HCT116 (cell line): ENCODE measurements around the gene MIEF2. TPM values are rescaled to one million over a fixed set of nuclear protein-coding genes. Genes with fewer than 3 reads are reported as not detected.
A peak's percentile ranks its signal among the peaks of the same experiment; 100 is the strongest.

Experiments used
- ATAC-seq: fragments of 200-7000 bp; cut with Tn5 transposase; 2 replicates; pipeline ENCODE4 v1.9.1; 2020; ENCODE audit warnings: mild to moderate bottlenecking, moderate library complexity
- BruUV-seq: library from RNA; stranded (reverse); fragments of 400-500 nt; replicated peaks from 2 replicates; lab custom pipeline; 2021; lab: Mats Ljungman, UMichigan
- CTCF ChIA-PET: fragments of 300-600 bp; sonication (Branson Sonifier 250); formaldehyde crosslinking; loops from one replicate; lab custom pipeline; 2021; ENCODE audit warnings: antibody characterized with exemption; lab: Charles Lee
- POLR2A ChIA-PET: fragments of 300-600, 350-600 bp; sonication (Branson Sonifier 250); formaldehyde crosslinking; loops from one replicate; lab custom pipeline; 2021; ENCODE audit warnings: antibody characterized with exemption; lab: Charles Lee
- RAD21 ChIA-PET, 2 experiments: fragments of 300-600 bp; sonication (Branson Sonifier 250); formaldehyde crosslinking; loops; one replicate each; lab custom pipeline; 2023; ENCODE audit warnings: low total read pairs in 2 of 2; ENCODE audit not compliant: uncharacterized antibody in 2 of 2, unreplicated experiment in 2 of 2, low non-redundant PET in 1 of 2; lab: Charles Lee
- DNase-seq: peaks from one replicate; pipeline ENCODE4 v3.0.0-alpha.2; 2010; ENCODE audit warnings: low read depth, low spot score
- H2AFZ ChIP-seq: fragments of 200-600 bp; shearing (Covaris generic), sonication (generic); 2 replicates; pipeline ENCODE4 v1.6.1; 2017; ENCODE audit warnings: low read depth, mixed run types, mixed read lengths, antibody characterized with exemption, low read length; ENCODE audit not compliant: poor library complexity, severe bottlenecking
- H3K27ac ChIP-seq: 2 replicates; pipeline ENCODE4 v1.5.1; 2012; ENCODE audit warnings: low read depth, low read length
- H3K27me3 ChIP-seq: fragments of 200-600 bp; sonication (generic); 2 replicates; pipeline ENCODE4 v1.6.1; 2016; ENCODE audit warnings: mixed run types, low read length, mixed read lengths; ENCODE audit not compliant: insufficient read depth
- H3K36me3 ChIP-seq, 2 experiments: fragments of 200-500 bp in 1 of 2; fragments of 200-600 bp in 1 of 2; sonication (Bioruptor generic) in 1 of 2; sonication (generic) in 1 of 2; 2 replicates each; pipeline versions ENCODE4 v1.5.1 to v1.6.1; 2014 to 2016; ENCODE audit warnings: low read length in 2 of 2, inconsistent platforms in 1 of 2, mixed read lengths in 1 of 2, mixed run types in 1 of 2; ENCODE audit not compliant: insufficient read depth in 2 of 2, control insufficient read depth in 1 of 2
- H3K4me1 ChIP-seq, 2 experiments: fragments of 200-600 bp in 1 of 2; sonication (generic) in 1 of 2; 2 replicates each; pipeline versions ENCODE4 v1.5.1 to v1.6.1; 2012 to 2017; ENCODE audit warnings: low read length in 2 of 2, inconsistent platforms in 1 of 2, mild to moderate bottlenecking in 1 of 2, mixed read lengths in 1 of 2, mixed run types in 1 of 2, moderate library complexity in 1 of 2; ENCODE audit not compliant: insufficient read depth in 2 of 2, control insufficient read depth in 1 of 2
- H3K4me2 ChIP-seq: fragments of 200-600 bp; sonication (generic); 2 replicates; pipeline ENCODE4 v1.6.1; 2017; ENCODE audit warnings: mixed run types, low read length, mixed read lengths
- H3K4me3 ChIP-seq, 2 experiments: fragments of 200-600 bp in 1 of 2; sonication (generic) in 1 of 2; replicated peaks in 1 of 2; 2 replicates each; pipeline ENCODE4 v1.5.1; 2011 to 2016; ENCODE audit warnings: low read length in 2 of 2, control low read depth in 1 of 2, low read depth in 1 of 2, mild to moderate bottlenecking in 1 of 2, mixed read lengths in 1 of 2, mixed run types in 1 of 2
- H3K79me2 ChIP-seq: fragments of 200-600 bp; sonication (generic); 2 replicates; pipeline ENCODE4 v1.6.1; 2017; ENCODE audit warnings: mild to moderate bottlenecking, mixed run types, low read length, moderate library complexity, mixed read lengths; ENCODE audit not compliant: insufficient read depth
- H3K9ac ChIP-seq: fragments of 200-600 bp; sonication (generic); 2 replicates; pipeline ENCODE4 v1.6.1; 2016; ENCODE audit warnings: low read length, mixed read lengths
- H3K9me2 ChIP-seq: fragments of 200-600 bp; sonication (generic), shearing (Covaris generic); 2 replicates; pipeline ENCODE4 v1.6.1; 2017; ENCODE audit warnings: mixed run types, mild to moderate bottlenecking, moderate library complexity; ENCODE audit not compliant: insufficient read depth
- H3K9me3 ChIP-seq, 2 experiments: fragments of 200-500 bp in 1 of 2; fragments of 200-600 bp in 1 of 2; sonication (Bioruptor generic) in 1 of 2; sonication (generic) in 1 of 2; 2 replicates each; pipeline ENCODE4 v1.6.1; 2014 to 2017; ENCODE audit warnings: low read length in 2 of 2, mixed read lengths in 2 of 2, inconsistent platforms in 1 of 2, low read depth in 1 of 2, mild to moderate bottlenecking in 1 of 2, mixed run types in 1 of 2, moderate library complexity in 1 of 2; ENCODE audit not compliant: control insufficient read depth in 1 of 2, insufficient read depth in 1 of 2
- H4K20me1 ChIP-seq: fragments of 200-600 bp; sonication (generic), shearing (Covaris generic); 2 replicates; pipeline ENCODE4 v1.6.1; 2017; ENCODE audit warnings: mixed run types, mild to moderate bottlenecking, moderate library complexity; ENCODE audit not compliant: insufficient read depth
- CBX3 ChIP-seq: IDR thresholded peaks from 2 replicates; pipeline ENCODE4 v1.6.1; 2012; ENCODE audit warnings: low read depth
- CTCF ChIP-seq, 3 experiments: fragments of 200-600 bp in 1 of 3; sonication (generic) in 1 of 3; IDR thresholded peaks in 2 of 3; conservative IDR thresholded peaks in 1 of 3; 2 replicates each; pipeline ENCODE4 v1.5.1; 2012 to 2017; ENCODE audit warnings: low read depth in 2 of 3, low read length in 2 of 3, antibody characterized with exemption in 1 of 3, borderline replicate concordance in 1 of 3, control low read depth in 1 of 3, mild to moderate bottlenecking in 1 of 3, mixed read lengths in 1 of 3, mixed run types in 1 of 3, moderate library complexity in 1 of 3; ENCODE audit not compliant: insufficient read depth in 1 of 3
- EGR1 ChIP-seq: IDR thresholded peaks from 2 replicates; pipeline ENCODE4 v1.6.1; 2012; ENCODE audit warnings: low read depth
- EZH2 ChIP-seq: fragments of 200-600 bp; sonication (generic); IDR thresholded peaks from 2 replicates; pipeline ENCODE4 v1.6.1; 2017; ENCODE audit warnings: antibody characterized with exemption, mixed run types
- EZH2phosphoT487 ChIP-seq: fragments of 200-600 bp; IDR thresholded peaks from 2 replicates; pipeline ENCODE4 v1.6.1; 2018; ENCODE audit warnings: antibody characterized with exemption, borderline replicate concordance
- MAX ChIP-seq: IDR thresholded peaks from 2 replicates; pipeline ENCODE4 v1.6.1; 2012
- POLR2AphosphoS5 ChIP-seq: IDR thresholded peaks from 2 replicates; pipeline ENCODE4 v1.6.1; 2011; ENCODE audit warnings: mild to moderate bottlenecking, low read depth, low read length, moderate library complexity
- REST ChIP-seq: IDR thresholded peaks from 2 replicates; pipeline ENCODE4 v1.6.1; 2012; ENCODE audit warnings: low read depth
- SIN3A ChIP-seq: IDR thresholded peaks from 2 replicates; pipeline ENCODE4 v1.6.1; 2012; ENCODE audit warnings: low read depth
- SP1 ChIP-seq: IDR thresholded peaks from 2 replicates; pipeline ENCODE4 v1.6.1; 2012; ENCODE audit warnings: low read depth
- SRF ChIP-seq: IDR thresholded peaks from 2 replicates; pipeline ENCODE4 v1.6.1; 2012; ENCODE audit warnings: low read depth
- TCF7L2 ChIP-seq: IDR thresholded peaks from 2 replicates; pipeline ENCODE4 v1.7.0; 2011; ENCODE audit warnings: borderline replicate concordance, inconsistent platforms; ENCODE audit not compliant: insufficient read depth, insufficient read length; ENCODE audit errors: extremely low read depth
- ZBTB33 ChIP-seq: IDR thresholded peaks from 2 replicates; pipeline ENCODE4 v1.6.1; 2011; ENCODE audit warnings: mild to moderate bottlenecking, low read length, moderate library complexity; ENCODE audit not compliant: insufficient replicate concordance; ENCODE audit errors: extremely low read depth
- ZFX ChIP-seq: fragments of 450-650 bp; IDR thresholded peaks from 2 replicates; pipeline ENCODE4 v1.6.1; 2017
- ZNF274 ChIP-seq: fragments of 200-500 bp; sonication (Bioruptor generic); IDR thresholded peaks from 2 replicates; pipeline ENCODE4 v1.6.1; 2014; ENCODE audit warnings: mild to moderate bottlenecking, low read depth, low read length, inconsistent platforms
- intact Hi-C: fragments of 100-400 bp; cut with micrococcal nuclease; formaldehyde crosslinking; loops from 2 replicates; pipeline ENCODE4 v1.10.0; 2022
- total RNA-seq: library from RNA; stranded (reverse); gene quantifications from one replicate; pipeline ENCODE4 v1.2.1, GENCODE V29; 2021; ENCODE audit not compliant: unreplicated experiment

The MIEF2 gene
- total RNA-seq, 1 experiment from 2014 or later, result 9.3 TPM

GRCh38 chr17:18262111-18262510 is 1.6 kb downstream of the MIEF2 start:
- no peaks in the 10 kb centered on the region for H3K9me2 ChIP-seq
- RAD21 ChIA-PET, result no interaction called here
- H3K27ac ChIP-seq, result peak overlapping the region; percentile 94
- H3K4me3 ChIP-seq, result peak overlapping the region in 1 of 2 experiments; percentile 86; a peak in 2 of 4 replicates
- POLR2A ChIA-PET, result no interaction called here
- H3K9ac ChIP-seq, result peak overlapping the region; percentile 86
- TF ChIP-seq SIN3A, result no peak
- TF ChIP-seq ZNF274, result no peak
- no peak for TF ChIP-seq EZH2
- no peak for TF ChIP-seq CTCF (IDR thresholded peaks at IDR 0.05 in 2 of 3, conservative IDR thresholded peaks at IDR 0.05 in 1 of 3; ENCODE audit: borderline replicate concordance in 1 of 3, insufficient read depth in 1 of 3, low read depth in 2 of 3, low read length in 2 of 3)
- TF ChIP-seq ZBTB33, result no peak
- TF ChIP-seq MAX, result no peak
- TF ChIP-seq TCF7L2, result no peak
- no peak for TF ChIP-seq REST
- TF ChIP-seq EGR1, result no peak
- TF ChIP-seq EZH2phosphoT487, result no peak
- no peak for TF ChIP-seq SP1
- no peak for TF ChIP-seq SRF
- no peak for TF ChIP-seq ZFX
- no peak for TF ChIP-seq POLR2AphosphoS5
- no peak for TF ChIP-seq CBX3
- no peak overlapping the region for H2AFZ ChIP-seq
- ATAC-seq (no peak), DNase-seq (no peak)
- CTCF ChIA-PET, result no interaction called here
- peaks cover 27 to 37% of the 10 kb centered on the region in 2 experiments for H3K4me1 ChIP-seq
- H3K36me3 ChIP-seq, result peaks cover 5 to 8% of the 10 kb centered on the region in 2 experiments; a peak in 3 of 4 replicates
- intact Hi-C loops, result loop anchor here (5.0 kb wide), 1 partner anchor 50 kb away; the partner anchor contains the start of gene TOP3A
- H3K4me2 ChIP-seq, result peak overlapping the region; percentile 99
- no TSS peak for BruUV-seq
- H3K79me2 ChIP-seq, result peaks cover 30% of the 10 kb centered on the region
- H3K9me3 ChIP-seq, result no peaks in the 10 kb centered on the region
- no peaks in the 10 kb centered on the region for H4K20me1 ChIP-seq
- H3K27me3 ChIP-seq, result no peaks in the 10 kb centered on the region
